Measurements from ENCODE around the gene EIF4ENIF1. TPM values are rescaled to one million over a fixed set of nuclear protein-coding genes. Genes with fewer than 3 reads are reported as not detected.

EIF4ENIF1 gene
- total and polyA plus RNA-seq, 9 of the 15 experiments (the other 6 are each of a cell fraction or from before 2014, with no cell fraction given) = 2.5 to 24.9 (median 15.8) TPM

GRCh38 chr22:31399211-31400022 lies 90.2 kb downstream of the EIF4ENIF1 start, which contains the start of gene DRG1 (continued):
- TF ChIP-seq NBN (IDR thresholded peaks at IDR 0.05; ENCODE audit: low read depth) (no peak), ZNF232 (CRISPR knock-in tag; IDR thresholded peaks at IDR 0.05) (0 out of 2 replicates have a peak, but pooled peaks have one; percentile 13), KDM5B (IDR thresholded peaks at IDR 0.05; ENCODE audit: insufficient replicate concordance, low read depth, low read length) (peak; percentile 87), ZHX1 (conservative IDR thresholded peaks at IDR 0.05; ENCODE audit: low read length) (0 out of 2 replicates have a peak, but pooled peaks have one; percentile 52), CTBP1 (IDR thresholded peaks at IDR 0.05; ENCODE audit: borderline replicate concordance) (peak; percentile 44; the same call in 1 of the 2 replicates), RBFOX2 (IDR thresholded peaks at IDR 0.05; ENCODE audit: low read depth, low read length) (peak; percentile 96), POLR2H (tag; IDR thresholded peaks at IDR 0.05; ENCODE audit: low read depth) (peak; percentile 82), HDAC2 (IDR thresholded peaks at IDR 0.05) (no peak), PPARD (CRISPR knock-in tag; IDR thresholded peaks at IDR 0.05) (no peak), TFAP4 (CRISPR knock-in tag; IDR thresholded peaks at IDR 0.05; ENCODE audit: borderline replicate concordance) (peak; percentile 89; the same call in 1 of the 2 replicates), C11orf30 (IDR thresholded peaks at IDR 0.05; ENCODE audit: low read depth) (peak; percentile 61), HDAC1 (IDR thresholded peaks at IDR 0.05) (peak in 1 of 2 experiments; percentile 65; a peak in 2 of 4 replicates), CXXC5 (CRISPR knock-in tag; IDR thresholded peaks at IDR 0.05) (peak; percentile 83), ATF1 (CRISPR knock-in tag; IDR thresholded peaks at IDR 0.05) (no peak), ATF1 (tag; IDR thresholded peaks at IDR 0.05) (peak; percentile 69), NRF1 (conservative IDR thresholded peaks at IDR 0.05 in 1 of 2, IDR thresholded peaks at IDR 0.05 in 1 of 2) (peak; percentile 88 to 91), CREB3L1 (IDR thresholded peaks at IDR 0.05; ENCODE audit: borderline replicate concordance, low read depth) (peak; percentile 49; the same call in 1 of the 2 replicates)
